HG03196 (cell line): ENCODE measurements around the gene ZDHHC4.

Source experiments
- ATAC-seq: cut with Tn5 transposase; IDR thresholded peaks from one replicate; pipeline ENCODE4 v1.9.1; 2021; ENCODE audit not compliant: unreplicated experiment

The ZDHHC4 gene

DNA sequence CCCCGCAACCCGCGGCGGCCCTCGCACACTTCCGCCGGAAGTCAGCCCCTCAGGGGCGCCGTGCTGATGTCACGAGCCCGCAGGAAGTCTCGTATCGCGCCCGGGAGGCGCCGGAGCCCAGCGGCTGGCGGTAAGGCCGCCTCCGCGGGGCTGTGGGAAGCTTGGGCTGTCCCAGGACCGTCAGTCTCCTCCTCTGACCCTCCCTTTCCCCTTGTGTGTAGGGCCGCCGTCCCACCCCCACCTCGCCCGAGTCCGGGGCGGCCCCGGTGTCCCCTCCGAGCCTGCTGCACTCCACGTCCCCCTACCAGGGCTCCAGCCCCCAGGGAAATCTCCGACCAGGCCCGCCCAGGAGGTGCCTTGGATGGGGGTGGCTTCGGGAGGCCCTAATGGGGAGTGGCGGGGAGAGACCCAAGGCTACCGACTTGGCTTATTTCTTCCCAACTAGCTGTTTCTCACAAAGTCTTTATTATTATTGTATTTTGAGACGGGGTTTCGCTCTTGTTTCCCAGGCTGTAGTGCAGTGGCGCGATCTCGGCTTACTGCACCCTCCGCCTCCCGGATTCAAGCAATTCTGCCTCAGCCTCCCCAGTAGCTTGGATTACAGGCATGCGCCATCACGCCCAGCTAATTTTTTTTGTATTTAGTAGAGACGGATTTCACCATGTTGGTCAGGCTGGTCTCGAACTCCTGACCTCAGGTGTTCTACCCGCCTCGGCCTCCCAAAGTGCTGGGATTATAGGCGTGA, at the start of gene ZDHHC4:
ZDHHC4 (plus strand) TSS at position 86 of the 745 bp plus-strand sequence. CDS start 3,108 bp downstream, outside the sequence.
- ATAC-seq = peak; percentile 95

DNA sequence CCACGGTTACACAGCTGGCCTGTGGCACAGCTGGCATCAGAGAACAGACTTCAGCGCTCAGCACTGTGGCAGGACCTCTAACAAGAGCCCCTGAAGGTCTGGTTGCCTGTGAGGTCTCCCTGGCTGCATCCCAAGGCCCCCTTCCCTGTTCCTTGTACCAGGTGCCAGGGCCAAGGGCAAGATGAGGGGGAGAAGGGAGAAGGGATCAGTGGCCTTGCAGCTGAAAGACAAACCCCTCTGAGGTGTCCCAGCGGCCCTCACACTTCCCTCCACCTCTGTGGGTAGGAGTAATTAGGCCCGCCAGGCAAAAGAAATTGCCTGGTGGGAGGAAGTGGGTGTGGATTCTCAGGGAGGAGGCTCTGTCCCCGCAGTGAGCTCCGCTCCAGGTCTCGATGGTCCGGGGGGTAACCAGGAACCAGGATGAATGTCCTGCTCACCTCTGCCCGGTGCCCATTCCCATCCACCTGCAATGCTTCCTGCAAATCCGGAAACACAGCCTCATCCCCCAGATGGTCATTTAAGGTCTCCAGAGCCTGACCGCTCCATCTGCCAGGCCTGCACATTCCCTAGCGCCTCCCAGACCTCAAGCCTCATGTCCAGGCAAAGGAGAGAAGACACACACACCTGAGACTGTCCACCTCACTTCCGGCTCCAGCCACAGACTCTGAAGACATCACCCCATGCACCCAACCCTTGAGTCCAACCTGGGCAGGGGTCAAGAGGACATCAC, 48.7 kb upstream of the ZDHHC4 start:
- ATAC-seq = no peak

DNA sequence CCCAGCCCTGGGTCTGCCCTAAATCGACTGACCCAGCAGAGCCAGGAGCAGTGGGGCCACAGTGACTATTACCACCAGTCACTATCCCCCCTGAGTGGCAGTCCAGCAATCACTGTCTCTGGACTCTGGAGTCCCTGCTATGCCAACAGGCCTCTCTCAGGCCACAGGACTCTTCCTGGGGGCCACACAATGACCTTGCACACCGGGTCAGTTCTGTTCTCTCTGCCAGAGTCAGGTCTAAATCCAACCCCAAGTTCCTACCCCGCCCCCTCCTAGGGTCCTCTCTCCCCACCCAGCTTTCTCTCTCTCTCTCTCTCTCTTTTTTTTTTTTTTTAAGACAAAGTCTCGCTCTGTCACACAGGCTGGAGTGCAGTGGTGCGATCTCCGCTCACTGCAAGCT, 47.6 kb upstream of the ZDHHC4 start:
- ATAC-seq = no peak

DNA sequence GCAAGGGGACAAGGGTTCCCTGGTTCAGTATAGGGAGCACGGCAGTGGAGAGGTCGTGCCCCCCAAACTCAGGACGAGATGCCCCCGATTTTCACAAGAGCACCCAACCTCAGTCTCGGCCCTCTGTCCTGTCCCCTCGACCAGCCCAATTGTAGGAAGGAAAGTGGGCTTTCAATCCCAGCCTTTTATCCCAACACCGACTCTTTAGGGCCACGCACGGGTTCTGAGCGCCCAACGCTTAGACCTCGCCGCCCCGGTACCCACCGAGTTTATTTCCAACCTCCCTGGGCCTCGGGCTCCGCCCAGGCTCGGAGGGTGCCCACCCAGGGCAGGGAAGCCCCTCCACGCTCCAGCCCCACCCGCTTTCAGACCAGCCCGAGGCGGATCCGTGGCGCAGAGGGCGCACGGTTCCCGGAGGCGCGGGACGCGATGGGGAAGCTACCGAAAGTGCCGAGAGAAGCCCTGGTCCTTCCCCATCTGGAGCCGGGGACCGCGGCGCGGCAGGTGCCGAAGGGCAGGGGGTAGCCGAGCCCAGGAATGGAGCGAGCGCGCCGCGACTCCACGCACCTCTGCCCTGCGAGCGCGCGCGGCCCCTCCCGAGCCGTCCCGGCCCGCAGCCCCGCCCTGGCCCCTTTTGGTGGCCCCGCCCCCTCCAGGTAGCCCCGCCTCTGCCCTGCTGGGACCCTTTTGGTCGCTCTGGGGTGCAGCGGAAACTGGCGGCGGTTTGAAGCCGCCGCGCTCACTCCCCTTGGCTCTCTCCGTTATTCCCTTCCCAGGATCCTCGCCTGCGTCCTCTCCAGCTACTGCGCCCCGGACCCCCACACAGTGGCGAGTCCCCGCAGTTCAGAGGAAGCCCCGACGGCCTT, 46.4 kb upstream of the ZDHHC4 start:
- ATAC-seq = no peak

DNA sequence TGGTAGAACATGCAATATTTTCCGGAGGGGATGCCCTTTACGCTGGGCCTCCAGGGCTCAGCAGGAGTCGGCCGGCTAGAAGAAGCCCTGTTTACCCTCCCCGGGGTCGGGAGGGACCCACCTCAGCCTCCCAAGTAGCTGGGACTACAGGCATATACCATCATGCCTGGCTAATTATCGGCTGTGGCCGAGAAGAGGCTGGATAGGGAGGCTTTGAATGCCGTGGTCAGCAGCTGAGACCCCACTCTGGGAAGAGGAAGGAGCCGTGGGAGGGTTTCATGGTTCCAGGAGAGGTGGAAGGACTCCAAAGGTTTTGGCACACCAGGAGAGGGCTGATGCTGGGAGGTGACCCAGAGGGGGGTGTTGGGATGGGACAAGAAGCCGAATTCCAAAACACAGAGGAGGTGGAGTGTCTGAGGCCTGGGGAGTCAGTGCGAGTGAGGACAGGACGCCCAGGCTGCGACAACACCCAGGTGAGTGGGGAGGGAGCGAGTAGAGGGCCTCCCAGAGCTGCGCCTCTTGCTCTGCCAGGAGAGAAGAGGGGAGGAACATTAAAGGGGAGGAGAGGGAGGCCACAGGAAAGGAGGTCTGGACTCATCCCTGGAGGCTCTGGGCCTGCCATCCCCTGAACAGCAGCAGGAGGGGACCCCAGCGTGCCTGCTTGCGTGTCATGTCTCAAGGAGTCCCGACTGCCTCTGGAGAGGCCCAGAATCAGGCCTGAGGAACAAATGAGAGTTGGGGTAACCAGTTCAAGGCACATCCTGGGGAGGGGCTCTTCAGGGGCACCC, 45.6 kb upstream of the ZDHHC4 start:
- no peak for ATAC-seq

DNA sequence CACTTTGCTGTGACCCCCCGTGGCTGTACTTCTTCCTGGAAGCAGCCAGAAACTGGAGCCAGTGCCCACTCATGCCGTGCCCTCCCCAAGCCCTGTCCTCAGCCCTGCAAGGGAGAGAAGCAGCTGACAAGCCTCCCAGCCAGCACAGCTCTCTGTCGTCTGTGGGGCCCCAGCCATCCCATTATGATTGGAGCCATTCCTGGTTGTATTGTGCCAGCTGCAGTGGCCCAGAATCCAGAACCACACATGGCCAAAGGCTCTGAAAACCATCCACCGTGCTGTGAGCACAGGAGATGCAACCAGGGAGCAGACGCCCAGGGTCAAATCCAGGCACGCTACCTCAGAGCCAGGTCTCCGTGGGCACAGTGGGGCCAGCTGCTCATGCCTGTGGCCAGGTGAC, 44.7 kb upstream of the ZDHHC4 start:
- no peak for ATAC-seq

DNA sequence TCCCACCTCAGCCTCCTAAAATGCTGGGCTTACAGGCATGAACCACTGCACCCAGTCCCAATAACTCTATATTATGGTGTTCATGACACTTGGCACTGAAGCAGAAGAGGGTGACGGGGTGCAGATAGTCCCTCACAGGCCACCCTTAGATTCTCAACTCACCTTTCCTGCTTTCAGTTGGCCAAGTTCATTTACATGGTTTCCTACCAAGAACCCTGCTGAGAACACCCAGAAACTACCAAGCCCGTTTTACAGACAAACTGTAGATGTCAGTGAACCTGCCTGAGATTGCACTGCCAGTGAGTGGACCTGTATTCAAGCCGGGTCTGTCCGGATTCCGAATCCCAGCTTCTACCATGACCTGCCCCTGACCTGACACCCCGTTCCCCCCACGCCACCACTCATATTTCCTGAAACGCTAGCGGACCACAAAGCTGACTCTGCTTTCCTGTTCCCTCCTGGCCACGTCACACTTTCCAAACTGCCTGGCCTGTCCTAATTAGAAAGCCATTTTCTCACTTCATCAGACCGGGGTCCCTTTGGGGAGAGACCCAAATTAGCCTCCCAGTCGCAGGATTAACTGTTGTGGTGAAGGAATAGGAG, 43.3 kb upstream of the ZDHHC4 start:
- ATAC-seq = no peak

DNA sequence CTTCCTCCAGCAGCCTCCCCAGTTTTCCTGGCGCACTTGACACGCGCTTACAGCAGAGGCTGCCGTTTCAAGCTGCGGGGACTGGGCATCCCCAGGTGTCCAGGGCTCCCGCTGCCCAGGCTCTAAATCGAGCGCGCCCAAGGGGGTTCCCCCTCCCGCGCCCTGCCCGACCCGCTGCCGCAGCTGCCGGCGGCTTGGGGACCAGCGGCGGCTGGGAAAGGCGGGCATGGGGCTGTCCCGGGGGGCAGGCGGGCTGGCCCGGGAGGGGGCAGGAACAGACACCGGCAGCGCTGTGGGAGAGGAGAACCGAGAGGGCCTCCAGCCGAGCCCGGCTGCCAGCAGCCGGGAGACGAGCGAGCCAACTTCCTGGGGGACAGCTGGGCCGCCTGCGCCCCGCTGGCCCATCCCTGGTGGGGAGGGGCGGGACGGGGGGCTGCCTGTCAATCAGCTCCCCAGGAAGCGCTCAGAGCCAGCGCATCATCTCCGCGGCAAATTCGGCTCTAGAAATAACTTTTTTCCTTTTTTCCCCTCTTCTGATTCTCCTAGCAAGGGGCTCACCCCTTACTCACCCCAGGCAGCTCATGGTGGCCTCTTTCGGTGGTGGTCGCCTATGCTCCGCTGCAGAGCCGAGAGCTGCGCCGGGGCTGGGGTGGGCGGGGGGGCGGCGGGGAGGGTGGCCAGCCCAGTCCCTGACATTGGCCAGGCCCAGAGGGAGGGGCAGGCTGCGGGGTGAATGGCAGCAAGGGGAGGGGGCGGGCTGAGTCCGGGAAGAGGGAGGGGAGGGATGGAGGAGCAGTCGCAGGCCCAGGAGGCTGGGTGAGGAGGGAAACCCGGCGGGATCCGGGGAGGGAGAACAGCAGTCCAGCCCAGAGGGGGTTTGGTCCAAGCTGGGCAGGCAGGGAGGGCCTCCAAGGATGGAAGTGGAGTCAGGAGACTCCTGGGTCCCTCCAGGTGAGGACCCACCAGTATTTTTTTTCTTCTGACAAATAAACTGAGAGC, 40.7 kb upstream of the ZDHHC4 start:
- ATAC-seq = no peak

DNA sequence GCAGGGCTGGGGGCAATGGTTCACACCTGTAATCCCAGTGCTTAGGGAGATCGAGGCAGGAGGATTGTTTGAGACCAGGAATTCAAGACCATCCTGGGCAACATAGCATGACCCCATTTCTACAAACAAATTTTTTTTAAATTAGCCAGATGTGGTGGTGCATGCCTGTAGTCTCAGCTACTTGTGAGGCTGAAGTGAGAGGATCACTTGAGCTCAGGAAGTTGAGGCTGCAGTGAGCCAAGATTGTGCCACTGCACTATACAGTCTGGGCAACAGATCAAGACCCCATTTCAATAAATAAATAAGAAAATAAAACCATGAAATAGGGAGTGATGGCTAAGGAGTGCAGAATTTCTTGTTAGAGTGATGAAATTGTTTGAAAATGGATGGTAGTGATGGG, 34.9 kb upstream of the ZDHHC4 start:
- ATAC-seq = no peak

DNA sequence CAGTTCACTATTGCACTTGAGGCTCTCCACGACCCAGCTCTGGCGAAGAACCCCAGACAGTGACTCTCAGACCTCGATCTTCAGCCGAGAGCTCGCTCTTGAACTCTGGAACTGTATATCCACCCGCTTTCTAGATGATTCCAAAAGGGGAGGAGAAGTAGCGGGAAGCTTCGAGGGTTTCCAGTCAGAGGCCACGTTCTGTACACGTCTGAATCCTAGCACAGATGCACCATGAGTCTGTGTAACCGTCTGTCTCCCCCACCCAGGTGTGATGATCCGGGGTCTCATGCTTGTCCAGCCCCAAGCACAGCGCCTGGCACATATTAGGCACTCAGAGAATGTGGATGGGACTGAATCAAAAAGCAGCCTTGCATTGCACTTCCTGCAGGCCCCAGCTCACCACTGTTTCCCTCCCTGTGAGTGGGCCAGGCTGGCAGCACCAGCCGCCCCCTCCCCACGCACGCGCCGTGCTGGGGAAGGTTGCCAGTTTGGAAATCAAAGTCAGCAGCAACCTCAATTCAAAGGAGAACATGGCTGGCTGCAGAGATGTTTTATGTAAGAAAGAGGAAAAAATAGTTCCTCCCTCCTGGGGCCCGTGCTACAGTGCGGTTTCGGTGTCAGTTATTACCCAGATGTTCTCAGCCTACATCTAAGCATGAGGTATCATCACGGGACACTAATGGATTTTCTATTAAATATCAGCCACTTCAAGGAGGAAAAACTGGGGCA, 31.7 kb upstream of the ZDHHC4 start:
- ATAC-seq = no peak

DNA sequence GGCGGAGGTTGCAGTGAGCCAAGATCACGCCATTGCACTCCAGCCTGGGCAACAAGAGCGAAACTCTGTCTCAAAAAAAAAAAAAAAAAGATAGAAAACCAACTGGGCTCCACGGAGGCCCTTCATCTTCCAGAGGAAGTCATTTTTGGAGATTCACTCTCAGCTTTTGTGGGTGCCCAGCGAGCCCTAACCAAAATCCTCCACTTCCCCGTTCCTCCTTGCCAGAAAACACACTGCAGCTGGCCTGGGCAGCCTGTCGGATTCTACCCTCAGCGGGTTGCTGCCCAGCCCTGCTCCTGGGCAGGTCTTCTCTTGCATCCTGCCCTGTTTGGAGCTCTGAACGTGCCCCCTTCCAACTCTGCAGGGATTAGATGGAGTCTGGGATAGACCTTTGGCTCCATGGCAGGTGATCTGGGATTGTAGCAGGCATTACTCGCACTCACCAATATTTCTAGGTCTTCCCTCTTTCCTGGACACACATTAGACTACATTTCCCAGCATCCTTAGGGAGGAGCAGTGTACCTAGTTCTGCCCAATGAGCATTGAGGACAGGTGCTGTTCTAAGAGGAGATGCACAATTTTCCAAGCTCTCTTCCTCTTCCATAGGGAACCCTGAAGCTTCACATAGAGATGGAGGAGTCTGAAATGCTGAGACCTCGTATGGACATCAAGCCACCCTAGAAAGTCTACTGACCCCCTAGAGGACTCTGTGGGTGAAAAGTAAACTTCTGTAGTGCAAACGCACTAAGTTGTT, 30.6 kb upstream of the ZDHHC4 start:
- ATAC-seq = no peak

DNA sequence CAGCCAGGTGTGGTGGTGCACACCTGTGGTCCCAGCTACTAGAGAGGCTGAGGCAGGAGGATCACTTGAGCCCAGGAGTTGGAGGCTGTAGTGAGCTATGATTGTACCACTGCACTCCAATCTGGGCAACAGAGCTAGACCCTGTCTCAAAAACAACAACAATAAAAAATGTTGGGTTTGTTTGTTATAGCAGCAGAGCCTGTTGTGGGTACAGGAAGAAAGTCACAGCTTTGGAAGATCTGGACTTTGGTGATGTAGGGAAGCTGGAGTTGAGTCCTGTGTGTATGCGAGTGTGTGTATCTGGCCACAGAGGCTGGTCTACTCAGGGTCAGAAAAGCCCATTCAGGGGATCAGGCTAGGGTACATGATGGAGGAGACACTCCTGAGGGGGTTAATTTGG, 29.9 kb upstream of the ZDHHC4 start:
- no peak for ATAC-seq

DNA sequence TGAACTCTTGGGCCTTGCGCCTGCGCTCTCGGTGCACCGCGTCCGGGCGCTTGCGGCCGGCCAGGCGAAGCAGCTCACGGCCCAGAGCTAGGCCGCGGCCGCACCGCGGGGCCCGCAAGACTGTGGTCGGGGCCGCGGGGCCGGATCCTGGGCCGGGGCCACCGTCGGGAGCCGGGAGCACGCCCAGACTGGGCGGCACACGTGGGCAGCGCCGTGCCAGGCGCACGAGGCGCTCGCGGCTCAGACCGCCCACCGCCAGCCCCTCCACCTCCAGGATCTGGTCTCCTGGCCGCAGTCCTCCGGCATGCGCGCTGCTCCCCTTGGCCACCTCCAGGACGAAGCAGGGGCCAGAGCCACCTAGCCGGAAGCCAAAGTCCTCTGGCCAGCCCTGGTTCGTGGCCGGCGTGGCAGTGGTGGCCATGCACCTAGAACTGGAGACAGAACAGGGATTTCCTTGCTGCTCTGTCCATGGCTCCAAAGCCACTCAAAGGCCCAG, 26.2 kb upstream of the ZDHHC4 start, which contains the start of gene GRID2IP:
GRID2IP (minus strand) TSS at position 446 of the 496 bp plus-strand sequence; CDS start at position 421, 25 bp downstream.
- no peak for ATAC-seq

DNA sequence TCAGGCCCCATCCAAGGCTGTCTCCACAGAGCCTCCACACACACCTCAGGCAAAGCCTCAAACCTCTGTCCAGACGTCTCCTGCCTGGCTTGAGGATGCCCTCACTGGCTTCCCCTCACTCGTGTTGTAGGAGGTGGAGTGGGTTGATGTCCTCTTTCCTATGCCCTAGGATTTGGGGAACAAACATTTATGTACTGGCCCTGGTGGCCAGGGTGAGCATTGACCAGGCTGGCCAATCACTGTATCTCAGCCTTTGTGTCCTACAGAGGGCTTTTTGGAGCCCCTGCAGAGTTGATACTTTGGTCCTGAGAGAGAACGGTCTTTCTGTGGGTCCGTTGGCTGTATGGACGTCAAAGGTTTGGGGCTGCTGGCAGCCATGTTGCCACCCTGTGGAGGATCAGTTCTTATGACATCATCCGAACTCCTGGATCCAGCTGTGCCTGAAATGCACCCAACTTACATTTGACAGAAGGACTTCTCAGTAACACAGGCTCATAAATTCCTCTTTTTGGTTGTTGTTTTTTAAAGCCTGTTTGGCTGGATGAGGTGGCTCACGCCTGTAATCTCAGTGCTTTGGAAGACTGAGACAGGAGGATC, 23.7 kb upstream of the ZDHHC4 start:
- ATAC-seq = no peak

DNA sequence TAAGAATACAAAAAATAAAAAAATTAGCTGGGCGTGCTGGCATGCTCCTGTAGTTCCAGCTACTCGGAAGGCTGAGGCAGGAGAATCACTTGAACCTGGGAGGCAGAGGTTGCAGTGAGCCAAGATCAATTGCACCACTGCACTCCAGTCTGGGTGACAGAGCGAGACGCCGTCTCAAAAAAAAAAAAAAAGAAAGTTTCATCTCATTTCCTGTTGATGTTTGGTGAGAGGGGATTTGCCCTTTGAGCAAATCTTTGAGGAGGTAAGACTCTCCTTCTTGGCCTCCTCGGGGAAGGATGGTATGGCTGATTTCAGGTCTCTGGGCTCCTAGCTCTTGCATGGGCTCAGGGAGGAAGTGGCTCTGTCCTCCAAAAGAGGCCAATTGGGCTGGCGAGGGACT, 22.4 kb upstream of the ZDHHC4 start:
- no peak for ATAC-seq

DNA sequence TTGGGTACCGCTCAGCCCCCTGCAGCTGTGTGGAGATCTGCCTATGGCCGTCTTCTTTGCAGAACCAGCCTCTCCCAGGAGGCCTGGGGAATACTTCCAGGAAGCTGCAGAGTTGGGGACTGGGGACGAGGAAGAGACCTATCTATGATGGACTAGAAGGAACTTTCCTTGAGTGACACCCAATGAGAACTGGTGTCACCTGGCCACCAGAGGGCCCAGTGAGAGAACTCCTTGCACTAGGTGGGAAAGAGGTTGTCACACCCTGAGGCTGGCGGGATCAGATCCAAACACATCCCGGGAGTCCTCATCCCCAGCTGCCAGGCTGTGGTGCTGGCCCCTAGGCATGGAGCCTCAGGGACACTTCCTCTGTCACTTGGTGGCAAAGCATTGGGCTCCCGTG, 21.1 kb upstream of the ZDHHC4 start:
- ATAC-seq = no peak

DNA sequence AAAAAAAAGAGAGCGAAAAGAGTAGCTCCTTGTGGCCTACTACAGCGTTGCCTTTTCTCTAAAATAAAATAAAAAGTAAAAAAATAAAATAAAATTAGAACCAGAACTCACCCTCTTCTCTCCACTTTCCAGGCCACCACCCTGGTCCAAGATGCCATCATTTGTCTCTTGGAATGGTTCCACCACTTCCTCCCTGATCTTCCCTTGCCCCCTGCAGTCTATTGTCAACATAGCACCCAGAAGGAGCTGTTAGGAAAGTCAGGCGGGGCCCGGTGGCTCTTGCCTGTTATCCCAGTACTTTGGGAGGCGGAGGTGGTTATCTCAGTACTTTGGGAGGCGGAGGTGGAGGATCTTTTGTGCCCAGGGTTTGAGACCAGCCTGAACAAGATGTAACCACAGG, 18.4 kb upstream of the ZDHHC4 start:
- no peak for ATAC-seq
